Femur (tissue), 1 donor: Measurements from ENCODE around the gene IGF1R.

ENCODE experiments used
- DNase-seq: peaks from one replicate; pipeline ENCODE4 v3.0.0-alpha.2; 2017

IGF1R gene

DNA sequence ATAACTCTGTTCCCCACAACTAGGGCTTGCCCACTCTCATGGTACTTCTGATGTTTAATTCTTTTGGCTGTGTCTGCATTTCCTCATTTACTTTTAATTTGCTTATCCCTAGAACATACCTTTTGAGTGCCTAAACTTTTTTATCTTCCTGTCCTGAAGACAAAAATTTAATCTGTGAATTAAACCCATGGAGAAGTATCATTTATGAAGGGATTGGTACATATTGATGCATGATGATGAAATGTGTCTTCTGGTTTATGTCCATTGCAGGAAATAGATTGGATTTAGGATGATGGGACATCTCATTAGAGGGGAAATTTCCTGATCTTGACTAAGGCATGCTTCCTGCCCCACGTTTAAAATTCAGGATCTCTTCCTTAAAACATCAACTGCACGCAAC, 249.8 kb downstream of the IGF1R start:
- no peak for DNase-seq

DNA sequence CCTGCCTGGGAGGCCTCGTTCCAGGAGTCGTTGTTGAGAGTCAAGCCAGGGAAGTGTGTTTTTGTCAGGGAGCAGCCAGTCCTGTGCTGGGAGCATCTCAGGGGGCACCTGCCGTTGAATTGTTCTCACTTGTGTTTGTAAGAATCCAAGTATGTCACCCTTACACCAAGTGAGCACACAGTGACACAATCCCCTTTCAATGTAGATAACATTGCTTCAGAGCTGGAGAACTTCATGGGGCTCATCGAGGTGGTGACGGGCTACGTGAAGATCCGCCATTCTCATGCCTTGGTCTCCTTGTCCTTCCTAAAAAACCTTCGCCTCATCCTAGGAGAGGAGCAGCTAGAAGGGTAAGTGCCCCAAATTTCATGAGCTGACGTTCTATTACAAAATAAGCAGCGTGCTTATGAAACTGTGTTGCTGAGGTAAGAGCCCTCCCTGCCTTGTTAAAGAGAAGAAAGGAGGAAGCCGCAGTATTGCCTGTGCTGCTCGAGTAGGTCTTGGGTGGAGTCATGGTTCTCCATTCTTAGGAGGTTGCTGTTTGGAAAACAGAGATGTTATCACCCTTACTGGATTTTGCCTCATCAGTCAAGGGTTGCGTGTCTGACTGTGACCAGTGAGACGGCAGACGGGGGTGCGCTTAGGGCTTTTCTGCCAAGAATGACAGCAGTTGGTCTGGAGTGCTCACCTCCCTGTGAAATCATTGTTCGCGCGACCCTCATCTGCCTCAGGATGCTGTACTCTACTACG, 251.1 kb downstream of the IGF1R start:
- no peak for DNase-seq

DNA sequence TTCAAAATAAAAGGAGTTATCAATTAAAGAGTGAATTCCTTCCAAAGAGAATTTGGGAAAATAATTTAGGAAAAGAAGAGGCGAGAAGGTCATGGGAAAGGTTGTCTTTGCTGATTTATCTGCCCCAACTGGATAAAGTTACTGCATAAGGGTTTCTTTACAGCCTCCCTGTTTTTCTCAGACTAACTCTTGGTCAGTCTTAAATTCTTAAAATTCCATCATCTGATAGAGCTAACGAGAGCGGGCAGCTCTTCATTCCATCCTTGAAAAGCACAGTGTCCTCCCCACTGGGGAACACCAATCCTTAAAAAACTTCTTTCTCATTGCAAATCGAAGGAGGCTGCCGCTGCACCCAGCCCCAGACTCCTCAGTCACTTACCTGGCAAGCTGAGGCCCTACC, 252.0 kb downstream of the IGF1R start:
- no peak for DNase-seq

DNA sequence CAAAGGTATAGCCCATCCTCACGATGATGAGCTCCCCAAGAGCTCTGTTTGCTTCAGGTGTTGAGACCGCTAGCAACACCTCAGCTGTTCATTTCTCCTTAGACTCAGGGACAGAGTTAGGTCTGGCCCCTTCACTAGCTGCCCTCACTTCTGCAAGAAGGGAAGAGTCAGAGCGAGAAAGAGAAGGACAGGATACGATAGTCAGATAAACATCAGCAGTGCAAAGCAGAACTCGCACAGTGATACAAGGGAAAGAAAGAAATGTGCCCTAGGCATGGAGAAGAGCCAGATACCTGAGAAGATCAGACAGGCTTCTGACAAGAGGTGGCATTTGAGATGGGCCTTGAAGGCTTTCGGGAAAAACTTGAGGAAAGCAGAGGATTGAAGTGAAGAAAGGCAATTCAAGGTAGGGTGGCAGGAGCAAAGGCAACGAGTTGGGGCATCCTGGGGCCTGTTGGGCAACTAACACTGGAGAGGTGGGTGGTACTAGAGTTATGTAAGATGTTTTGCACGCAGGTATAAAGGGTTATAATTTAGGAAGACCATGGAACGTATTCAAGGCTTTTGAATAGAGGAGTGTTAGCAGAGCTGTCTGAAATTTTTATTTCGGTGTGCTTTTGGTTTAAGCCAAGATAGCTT, 253.2 kb downstream of the IGF1R start:
- no peak for DNase-seq

DNA sequence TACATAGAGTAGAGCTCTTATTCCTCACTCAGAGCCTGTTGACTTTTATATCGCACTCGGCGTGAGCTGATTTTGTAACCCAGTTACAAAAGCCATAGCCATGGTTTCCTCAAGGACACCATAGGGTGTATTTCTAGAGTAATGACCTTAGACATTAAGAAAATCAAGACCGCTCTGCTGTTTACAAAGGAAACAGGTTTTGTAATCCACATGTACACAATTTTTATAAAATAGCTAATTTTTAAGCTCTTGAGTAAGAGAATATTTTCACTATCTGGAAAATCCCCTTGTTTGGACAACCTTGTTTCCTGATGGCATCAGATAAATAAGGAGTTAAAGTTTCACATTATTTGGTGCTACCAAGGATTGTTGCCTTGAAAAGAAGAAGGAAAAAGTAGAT, 254.6 kb downstream of the IGF1R start:
- no peak for DNase-seq

GRCh38 chr15:98903377-98904018, 255.2 kb downstream of the IGF1R start:
- no peak for DNase-seq

GRCh38 chr15:98904544-98904943, 256.2 kb downstream of the IGF1R start:
- DNase-seq, result peak; percentile 42

DNA sequence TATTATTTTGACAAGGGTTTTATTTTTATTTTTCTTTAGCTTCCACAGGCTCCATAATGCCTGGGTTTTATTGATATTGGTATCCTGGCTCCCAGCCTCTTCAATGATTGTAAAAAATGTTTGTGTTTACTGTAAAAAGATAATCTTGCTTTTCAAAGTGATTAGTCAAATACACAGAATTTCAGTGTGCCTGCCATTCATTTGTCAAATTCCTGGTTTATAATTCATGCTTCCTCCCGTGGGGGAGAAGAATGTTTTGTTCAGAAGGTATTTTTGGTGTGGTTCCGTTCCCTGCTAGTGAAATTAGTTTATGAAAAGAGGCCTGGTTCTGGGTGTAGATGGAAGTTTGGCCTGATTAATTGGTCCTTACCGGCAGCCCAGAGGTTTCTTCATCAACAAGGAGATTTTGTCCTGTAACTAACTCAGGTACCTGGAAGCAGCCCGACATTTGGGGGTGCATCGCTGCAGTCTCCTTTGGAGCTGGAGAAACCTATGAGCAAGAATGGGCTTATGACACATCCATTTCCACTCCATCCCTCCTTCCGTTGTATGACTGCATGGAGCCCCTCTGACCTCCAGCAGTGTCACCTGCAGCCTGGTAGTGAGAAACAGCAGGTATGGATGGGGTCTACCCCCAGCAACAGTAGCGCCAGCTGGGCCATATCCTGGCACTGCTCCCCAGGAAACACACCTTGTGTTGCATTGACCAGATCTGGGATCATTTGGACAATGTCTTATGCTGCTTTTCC, 257.8 kb downstream of the IGF1R start:
- DNase-seq, result no peak

DNA sequence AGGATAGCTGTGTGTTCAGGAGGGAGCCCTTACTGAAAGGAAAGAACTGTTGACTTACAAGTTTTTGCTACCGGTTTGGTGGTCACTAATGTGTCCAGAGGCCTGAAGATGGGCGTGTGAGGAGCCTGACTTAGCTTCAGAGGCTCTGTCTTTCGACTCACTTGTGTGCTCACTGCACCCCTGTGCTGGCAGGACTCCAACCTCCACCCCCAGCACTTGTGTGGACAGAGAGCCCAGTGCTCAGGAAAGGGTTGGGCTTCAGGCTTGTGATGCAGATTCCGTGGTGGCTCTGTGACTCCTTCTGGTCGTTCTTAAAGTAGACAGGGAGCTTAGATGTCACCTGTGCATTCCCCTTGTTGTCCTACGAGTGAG, 258.4 kb downstream of the IGF1R start:
- peak; percentile 42 for DNase-seq

GRCh38 chr15:98907927-98908471, 259.7 kb downstream of the IGF1R start:
- no peak for DNase-seq

- DNase-seq, result no peak
These were observed 261.9 kb downstream of the IGF1R start for GRCh38 chr15:98909968-98910885.

DNA sequence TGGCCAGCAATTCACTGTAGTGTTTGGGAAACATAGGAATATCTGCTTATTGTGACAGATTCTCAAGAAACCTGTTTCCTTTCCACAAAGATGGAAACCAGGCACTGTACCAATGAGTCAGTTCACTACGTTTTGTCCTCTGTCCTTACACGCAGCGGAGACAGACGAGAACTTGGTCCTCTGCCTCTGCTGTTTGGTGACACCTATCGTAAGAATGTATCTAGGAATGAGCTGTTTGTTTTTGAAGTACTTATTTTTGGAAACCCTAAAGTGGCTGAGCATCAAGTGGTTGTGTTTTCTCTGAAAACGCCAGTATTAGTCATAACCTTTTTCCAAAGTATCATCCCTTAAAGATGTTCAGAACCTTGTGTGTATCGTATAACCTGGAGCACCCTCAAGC, 266.3 kb downstream of the IGF1R start:
- DNase-seq, result no peak

DNA sequence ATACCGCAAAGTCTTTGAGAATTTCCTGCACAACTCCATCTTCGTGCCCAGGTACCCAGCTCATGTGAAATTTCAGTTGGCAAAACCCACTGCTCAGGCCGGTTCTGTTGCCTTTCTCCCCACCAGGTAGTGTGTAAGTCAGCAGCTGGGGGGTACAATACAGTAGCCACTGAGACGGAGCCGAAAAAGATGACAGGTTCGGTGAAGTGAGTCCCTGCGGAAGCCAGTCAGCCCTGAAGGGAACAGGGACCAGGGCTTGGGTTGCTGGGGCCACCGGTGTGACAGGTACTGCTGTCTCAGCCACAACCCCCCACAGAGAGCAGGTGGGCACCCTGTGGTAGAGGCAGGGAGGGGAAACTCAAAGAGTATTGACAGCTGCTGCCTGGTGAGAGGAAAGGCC, 268.5 kb downstream of the IGF1R start:
- DNase-seq, result no peak

- DNase-seq, result no peak
These were observed 269.1 kb downstream of the IGF1R start for GRCh38 chr15:98917417-98917816.

DNA sequence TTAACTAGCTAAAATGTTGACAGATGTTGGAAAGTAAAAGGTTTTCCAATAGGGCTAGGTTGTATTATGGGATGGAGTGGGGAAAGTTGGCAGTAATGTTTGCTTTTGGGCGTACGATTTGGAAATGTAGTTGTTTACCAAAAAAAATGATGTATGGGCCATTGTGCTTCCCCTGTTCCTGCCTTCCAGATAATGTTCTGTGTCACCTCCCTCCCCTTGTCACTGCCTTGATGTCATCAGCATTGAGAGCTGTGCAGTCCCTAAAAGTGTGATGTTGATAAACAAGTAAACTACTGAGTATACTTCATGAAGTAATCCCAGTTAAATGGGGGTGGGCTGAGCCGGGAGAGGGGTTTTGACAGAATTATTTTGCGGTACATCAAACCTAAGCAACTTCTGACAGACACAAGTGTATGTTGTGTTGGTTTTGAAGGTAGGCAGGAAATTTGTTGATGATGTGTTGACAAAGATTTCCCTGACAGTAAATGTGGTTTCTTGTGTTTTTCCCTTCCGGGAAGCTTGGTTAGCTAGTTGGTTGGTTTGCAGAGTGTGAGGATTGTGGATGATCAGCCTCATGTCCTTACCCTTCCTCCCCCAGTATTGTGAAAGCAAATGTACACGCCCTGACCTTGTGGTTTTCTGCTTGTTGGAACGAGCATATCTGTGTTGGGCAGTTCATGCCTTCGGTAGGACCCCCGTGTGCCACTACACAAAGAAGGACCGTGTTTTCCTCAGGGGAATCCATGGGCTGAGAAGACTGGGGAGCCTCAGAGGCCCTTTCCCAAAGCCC, 271.9 kb downstream of the IGF1R start:
- DNase-seq, result no peak

DNA sequence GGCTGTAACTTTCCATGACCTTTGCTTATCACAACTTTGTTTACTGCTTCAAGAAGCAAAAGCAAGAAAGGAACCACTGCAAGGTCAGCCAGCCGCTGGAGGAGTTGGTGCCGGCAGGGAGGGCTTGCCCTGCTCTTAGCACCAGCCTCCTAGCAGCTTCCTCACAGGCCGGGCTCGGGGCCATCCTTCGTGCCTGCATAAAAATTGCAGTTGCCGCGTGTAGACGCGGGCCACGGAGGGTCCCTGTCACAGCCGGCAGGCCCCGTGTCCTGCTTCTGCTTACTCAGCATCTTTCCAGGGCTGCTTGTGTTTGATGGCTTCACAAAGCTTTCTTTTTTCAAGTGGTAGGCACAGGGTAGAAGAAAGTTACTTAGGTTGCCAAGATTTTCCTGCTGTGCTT, 274.8 kb downstream of the IGF1R start:
- no peak for DNase-seq

DNA sequence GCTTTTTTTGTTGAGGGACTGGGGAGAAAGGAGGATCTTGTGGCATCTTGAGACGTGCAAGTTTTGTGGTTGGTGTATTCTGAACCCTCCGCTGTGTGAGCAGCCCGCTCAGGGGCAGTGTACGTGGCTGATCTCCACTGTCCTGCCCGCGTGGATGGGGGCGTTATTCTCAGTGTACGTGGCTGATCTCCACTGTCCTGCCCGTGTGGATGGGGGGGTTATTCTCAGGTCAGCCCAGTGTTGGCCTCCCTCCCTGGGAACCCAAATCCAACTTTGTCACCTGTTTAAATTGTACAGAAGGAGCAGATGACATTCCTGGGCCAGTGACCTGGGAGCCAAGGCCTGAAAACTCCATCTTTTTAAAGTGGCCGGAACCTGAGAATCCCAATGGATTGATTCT, 275.2 kb downstream of the IGF1R start:
- no peak for DNase-seq

DNA sequence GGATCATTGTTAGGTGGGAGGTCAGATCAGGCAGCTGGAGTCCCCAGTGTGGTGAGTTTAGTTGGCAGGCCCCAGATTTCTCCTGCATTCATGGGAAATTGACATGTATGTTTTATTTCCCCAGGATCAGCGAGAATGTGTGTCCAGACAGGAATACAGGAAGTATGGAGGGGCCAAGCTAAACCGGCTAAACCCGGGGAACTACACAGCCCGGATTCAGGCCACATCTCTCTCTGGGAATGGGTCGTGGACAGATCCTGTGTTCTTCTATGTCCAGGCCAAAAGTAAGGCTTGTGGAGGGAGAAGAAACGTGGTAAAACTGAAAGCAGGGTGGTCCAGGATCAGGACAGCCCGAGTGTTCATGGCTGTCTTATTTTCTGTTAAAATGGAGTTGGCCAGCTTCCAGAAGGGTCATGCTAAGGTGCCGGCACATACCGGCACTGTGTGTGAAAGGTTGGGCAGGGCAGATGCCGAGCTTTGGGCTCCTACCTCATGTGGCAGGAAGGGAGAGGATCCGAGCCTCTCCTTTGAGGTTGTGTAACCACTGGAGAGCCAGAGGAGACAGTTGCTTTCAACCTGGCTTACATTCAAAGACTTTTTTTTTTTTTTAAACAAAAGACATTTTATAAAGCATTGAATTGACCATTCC, 276.2 kb downstream of the IGF1R start:
- peak; percentile 36 for DNase-seq

DNA sequence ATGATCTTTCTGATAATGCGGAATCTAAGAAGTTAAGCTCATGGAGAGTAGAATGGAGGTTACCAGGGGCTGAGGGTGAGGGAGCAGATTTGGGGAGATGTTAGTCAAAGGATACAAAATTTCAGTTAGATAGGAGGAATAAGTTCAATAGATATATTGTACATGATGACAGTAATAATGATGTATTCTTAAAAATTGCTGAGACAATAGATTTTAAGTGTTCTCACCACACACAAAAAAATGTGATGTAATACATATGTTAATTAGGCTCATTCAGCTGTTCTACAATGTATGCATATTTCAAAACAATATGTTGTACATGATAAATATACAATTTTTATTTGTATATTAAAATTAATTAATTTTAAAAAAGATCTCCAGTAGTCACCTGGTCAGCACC, 277.9 kb downstream of the IGF1R start:
- DNase-seq, result no peak

DNA sequence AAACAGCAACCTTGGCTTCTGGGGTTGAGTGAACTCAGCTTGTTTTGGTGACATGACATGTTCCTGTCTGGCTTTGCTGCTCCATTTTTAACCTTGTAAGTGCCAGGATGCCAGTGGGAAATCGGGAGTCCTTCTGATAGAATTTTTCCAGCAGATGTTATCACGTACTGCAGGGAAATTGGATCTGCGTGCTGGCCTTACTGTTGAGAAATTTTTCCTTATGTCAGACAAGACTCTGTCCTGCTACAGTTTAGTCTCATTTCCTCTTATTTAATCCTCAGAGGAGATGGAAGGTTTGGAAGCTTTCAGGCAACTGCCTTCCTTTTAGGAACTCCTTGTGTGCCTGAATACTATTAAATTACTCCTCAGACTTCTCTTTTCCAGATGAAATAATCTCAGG, 278.7 kb downstream of the IGF1R start:
- peak; percentile 36 for DNase-seq

DNA sequence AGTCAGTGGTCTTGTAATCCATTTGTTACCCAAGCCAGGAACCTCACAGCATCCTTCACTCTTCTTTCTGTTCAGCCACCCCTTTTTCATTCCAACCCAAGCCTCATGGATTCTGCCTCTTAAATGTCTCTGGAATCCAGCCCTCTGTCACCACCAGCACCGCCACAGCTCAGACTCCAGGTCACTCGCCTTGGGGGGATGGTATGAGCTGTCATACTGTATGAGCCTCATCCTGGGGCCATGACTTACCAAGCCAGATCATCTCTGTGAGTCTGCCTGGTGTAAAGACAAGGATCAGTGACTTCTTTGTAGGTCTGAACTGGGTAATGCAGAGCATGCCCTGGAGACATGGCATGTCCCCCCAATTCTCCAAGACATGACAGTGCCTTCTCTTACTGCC, 279.7 kb downstream of the IGF1R start:
- no peak for DNase-seq
